ENCODE data around the gene OR10G3. TPM values are rescaled to one million over a fixed set of nuclear protein-coding genes. Genes with fewer than 3 reads are reported as not detected.

The OR10G3 gene
- total RNA-seq, 1 experiment from 2014 or later: not detected

- DNase-seq (ENCODE audit: low read depth): no peak
Observed at GRCh38 chr14:21535545-21536417, 44.1 kb downstream of the OR10G3 start.

DNA sequence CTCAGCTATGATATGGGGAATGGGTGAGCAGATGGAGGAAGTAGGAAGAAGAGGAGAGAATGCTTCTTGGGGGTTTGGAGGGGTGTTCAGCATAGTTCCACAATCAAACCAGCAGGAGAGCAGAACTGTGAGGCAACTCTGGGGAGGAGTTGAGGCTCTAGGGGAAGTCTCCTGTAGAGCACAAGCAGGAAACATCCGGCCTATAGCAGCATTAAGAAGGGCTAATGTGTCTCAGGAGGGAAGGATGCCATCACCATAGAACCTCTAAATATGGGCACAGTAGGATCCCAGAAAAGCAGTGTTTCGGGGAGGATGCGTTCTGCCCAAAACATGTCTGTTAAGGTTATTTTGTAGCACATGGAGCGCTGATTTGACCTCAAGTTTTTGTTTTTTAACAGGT is 45.3 kb downstream of the OR10G3 start:
- DNase-seq (ENCODE audit: low read depth): no peak

DNA sequence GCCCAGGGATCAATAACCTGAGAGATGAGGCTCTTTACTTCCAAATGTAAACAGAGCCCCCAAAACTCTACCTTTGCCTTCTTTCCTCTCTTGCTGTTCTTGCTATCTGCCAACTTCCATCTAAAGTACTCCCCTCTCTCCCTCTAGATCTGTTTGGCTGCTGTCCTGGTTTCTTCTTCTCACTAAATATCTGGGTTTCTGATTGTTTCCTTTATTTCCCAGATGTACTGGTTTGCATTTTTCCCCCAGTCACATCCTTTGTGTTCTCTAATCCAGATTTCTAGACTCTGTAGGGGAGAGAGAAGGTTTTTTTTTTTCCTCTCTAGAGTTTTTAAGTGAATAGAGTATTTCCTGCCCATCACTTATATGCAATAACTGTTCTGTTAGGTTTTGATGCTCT is 46.6 kb downstream of the OR10G3 start:
- no peak for DNase-seq (ENCODE audit: low read depth)

- no peak for DNase-seq (ENCODE audit: low read depth)
Observed at GRCh38 chr14:21529515-21529914, 50.4 kb downstream of the OR10G3 start.

GRCh38 chr14:21528381-21529348 is 51.2 kb downstream of the OR10G3 start:
- no peak for DNase-seq (ENCODE audit: low read depth)

DNA sequence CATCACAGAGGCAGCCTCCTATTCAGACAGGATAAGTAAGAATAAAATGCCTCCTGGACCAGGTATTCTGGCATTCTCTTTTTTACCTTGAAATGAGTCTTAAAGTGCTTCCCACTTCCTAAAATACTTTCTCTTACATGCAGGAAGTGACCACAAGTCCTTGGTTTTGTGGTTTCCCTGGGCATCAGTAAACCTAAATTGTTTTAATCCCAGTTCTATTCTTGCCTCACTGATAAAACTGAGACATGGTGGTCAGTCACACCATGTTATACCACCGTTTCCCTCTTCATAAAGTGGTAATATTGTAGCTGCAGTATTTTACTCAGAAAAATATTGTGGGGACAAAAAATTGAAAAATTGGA is 52.6 kb downstream of the OR10G3 start:
- no peak for DNase-seq (ENCODE audit: low read depth)

DNA sequence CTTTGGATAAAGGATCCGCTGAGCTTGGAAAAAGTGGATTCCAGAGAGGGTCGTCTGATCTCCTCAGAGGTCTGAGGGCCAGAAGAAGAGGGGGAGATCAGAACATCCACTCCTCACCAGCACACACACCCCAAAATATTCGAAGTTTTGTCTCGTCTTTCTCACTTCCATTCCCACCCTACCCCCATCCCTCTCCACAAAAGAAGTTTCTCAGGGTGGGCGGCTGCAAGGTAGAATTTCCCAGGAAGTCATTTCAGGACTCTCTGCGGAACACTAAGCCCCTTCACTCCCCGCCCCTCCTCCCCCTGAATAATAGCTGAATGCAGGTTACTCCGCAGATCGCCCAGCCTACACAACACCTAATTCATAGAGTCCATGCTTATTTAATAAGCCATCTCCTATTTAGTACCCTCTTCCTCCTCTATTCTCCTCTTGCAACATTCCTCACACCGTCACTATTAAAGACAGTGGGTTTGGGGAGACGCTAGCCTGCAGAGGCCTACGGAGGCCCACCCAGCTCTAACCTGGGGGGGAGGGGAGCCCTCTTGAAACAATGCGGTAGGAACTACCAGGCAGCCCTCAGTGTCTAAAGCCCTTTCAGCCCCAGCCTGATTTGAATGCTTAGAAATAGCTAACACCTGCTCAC is 53.1 kb downstream of the OR10G3 start:
- no peak for DNase-seq (ENCODE audit: low read depth)

DNA sequence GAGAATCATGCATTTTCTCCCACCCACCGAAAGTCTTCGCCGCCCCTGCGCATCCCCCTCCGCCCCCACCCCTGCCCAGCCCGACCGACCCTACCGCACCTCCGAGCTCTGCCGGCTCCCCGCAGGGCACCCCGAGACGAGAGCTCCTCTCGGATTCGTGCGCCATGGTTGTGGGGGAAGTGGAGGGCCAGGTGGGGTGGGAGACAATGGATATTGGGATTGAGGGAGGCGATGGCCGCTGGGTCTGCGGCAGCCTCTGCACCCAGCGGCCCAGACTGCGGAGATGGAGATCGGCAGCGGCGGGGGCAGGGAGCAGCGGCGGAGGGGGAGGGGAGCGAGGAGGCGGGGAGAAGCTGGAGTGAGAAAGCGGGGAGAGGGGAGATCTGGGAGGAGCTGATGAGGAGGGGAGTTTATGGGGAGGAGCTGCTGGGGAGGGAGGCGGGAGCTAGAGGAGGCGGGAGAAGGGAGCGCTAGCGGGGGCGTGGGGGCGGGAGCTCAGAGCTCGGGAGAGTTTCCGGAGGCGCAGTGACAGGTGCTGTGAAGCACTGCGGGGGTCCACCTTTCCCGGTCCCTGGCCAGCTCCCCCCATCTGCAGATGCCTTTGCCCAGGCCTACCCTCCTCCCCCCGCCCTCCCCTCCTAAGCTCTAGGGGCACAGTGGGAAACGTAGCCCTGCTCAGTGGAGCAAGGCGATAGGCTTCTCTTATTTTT is 53.8 kb downstream of the OR10G3 start, which contains the start of gene SALL2:
SALL2 (minus strand) TSS at position 385 of the 710 bp plus-strand sequence; CDS start at position 166, 219 bp downstream.
- no peak for DNase-seq (ENCODE audit: low read depth)

DNA sequence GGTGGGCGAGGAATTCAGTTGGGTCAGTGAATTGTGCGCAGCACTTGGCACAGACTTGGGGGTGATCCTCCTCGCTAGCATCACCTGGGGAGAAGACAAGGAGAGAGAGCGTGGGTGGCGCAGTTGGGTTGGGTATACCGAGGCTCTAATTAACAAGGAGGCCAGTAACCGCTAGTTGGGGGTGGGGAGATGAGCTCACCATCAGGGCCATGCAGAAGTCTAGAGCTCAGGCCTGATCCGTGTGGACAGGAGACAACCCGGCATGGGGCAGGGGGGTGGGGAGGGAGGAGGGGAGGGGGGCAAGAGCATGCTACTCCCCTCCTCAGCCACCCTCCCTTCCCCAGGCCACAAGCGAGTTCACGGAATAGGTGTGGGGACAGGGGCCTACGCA is 54.3 kb downstream of the OR10G3 start:
- DNase-seq (ENCODE audit: low read depth): no peak

DNA sequence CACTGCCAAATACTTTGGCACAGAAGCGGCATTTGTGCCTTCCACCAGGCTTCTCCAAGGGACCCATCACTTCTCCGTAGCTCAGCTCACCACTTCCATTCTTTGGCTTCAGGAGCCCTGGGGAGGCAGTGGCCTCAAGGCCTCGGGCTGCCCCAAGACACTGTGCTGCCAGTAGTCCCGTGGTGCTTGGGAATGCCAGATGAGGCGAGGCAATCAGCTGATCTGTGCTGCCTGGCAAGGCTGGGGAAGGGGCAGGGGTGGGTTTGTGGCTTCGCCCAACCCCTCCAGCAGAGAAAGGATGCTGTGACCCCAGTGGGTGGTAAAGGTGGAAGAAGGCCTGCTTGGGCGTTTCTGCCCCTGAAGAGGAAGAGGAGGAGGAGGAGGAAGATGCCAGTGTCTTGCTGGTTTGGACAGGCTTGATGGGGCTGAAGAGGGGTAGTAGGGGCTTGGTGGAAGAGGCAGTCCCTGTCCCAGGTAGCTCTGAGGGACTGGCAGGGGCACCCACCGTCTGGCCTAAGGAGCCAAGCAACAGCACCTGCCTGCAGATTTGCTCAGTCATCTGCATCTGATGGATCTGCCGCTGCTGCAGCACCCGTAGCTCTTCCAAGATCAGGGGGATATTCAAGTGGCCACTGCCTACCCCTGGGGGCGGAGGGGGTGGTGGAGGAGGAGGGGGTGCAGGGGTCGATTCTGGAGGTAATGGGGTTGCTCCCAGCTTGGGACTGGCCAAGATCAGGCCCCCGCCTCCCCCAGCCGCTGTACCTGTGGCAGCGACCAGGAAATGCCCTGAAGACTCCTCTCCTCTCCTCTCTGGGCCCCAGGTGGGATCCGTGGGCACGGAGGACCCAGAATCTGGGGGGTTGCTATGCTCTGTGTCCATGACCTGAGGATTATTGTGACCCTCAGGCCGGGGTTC is 55.0 kb downstream of the OR10G3 start:
- DNase-seq (ENCODE audit: low read depth): no peak

- no peak for DNase-seq (ENCODE audit: low read depth)
Observed at GRCh38 chr14:21523203-21523602, 56.7 kb downstream of the OR10G3 start.

DNA sequence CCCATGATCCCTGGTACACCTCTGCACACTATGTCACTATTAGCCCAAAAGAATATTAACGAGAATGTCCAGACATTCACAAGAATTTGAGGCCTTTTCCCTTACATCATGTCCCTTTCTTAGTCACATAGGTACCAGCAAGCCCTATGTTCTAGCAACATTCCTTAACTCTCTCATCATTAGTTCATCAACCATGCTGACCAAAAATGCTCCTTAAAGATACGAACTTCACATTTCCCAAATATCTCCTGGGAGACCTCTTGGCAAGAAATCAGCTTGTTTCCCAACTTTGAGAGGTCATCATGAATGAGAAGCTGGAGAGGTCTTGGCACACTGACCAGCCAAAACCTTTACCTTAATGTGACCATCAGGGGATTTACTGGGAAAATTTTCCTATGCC is 58.4 kb downstream of the OR10G3 start:
- no peak for DNase-seq (ENCODE audit: low read depth)

- DNase-seq (ENCODE audit: low read depth): no peak
Observed at GRCh38 chr14:21520767-21521166, 59.1 kb downstream of the OR10G3 start.

- DNase-seq (ENCODE audit: low read depth): no peak
Observed at GRCh38 chr14:21518725-21519124, 61.2 kb downstream of the OR10G3 start.

Other genes starting within 250 kb of the OR10G3 start
- gene SUPT16H, start 196.1 kb downstream of the OR10G3 start, total RNA-seq (2014; rRNA removed; shearing (Covaris generic)): 112 and 124 TPM in 2 replicates
- gene CHD8, start 124.0 kb downstream of the OR10G3 start, total RNA-seq (2014; rRNA removed; shearing (Covaris generic)): 53.8 and 58.3 TPM in 2 replicates
- gene RAB2B, start 103.1 kb downstream of the OR10G3 start, total RNA-seq (2014; rRNA removed; shearing (Covaris generic)): 11.8 and 16.6 TPM in 2 replicates
- 16.4 and 46.2 TPM in 2 replicates for gene TOX4, start 102.9 kb downstream of the OR10G3 start, total RNA-seq (2014; rRNA removed; shearing (Covaris generic))
- gene METTL3, start 68.7 kb downstream of the OR10G3 start, total RNA-seq (2014; rRNA removed; shearing (Covaris generic)): 96.6 and 99.7 TPM in 2 replicates
- 0.03 TPM in 2 replicates for gene SALL2, start 53.7 kb downstream of the OR10G3 start, total RNA-seq (2014; rRNA removed; shearing (Covaris generic))
- gene OR10G2, start 54.9 kb upstream of the OR10G3 start, total RNA-seq (2014; rRNA removed; shearing (Covaris generic)): not detected in 2 replicates
- gene OR4E2, start 73.8 kb upstream of the OR10G3 start, total RNA-seq (2014; rRNA removed; shearing (Covaris generic)): not detected in 2 replicates
- gene OR4E1, start 93.7 kb upstream of the OR10G3 start, total RNA-seq (2014; rRNA removed; shearing (Covaris generic)): not detected in 2 replicates

Data from HT1080 (cell line).